Left lung (tissue), 10 donors: ENCODE data around the gene LY86. TPM values are rescaled to one million over a fixed set of nuclear protein-coding genes. Genes with fewer than 3 reads are reported as not detected.
"Not testable (repeated sequence)": the region's sequence is repeated elsewhere in the genome, so short reads cannot be mapped to it uniquely, and the experiment has no call there.

Experiments
- ATAC-seq: fragments of 200-7000 bp; cut with Tn5 transposase; one replicate; pipeline ENCODE4 v1.9.1; 2020; ENCODE audit warnings: moderate library complexity
- DNase-seq, 4 donors: peaks; one replicate each; pipeline ENCODE4 v3.0.0-alpha.2; 2013 to 2020
- H3K27ac ChIP-seq, 2 donors: fragments of 200-600 bp; sonication (generic) in 1 of 2; one replicate each; pipeline versions ENCODE4 v1.5.0 to v1.8.0; 2020 to 2021
- H3K27me3 ChIP-seq, 2 donors: fragments of 200-600 bp; sonication (generic) in 1 of 2; one replicate each; pipeline versions ENCODE4 v1.5.0 to v1.8.0; 2020 to 2021
- H3K36me3 ChIP-seq, 2 donors: fragments of 200-600 bp; sonication (generic) in 1 of 2; one replicate each; pipeline versions ENCODE4 v1.5.0 to v1.8.0; 2020 to 2021
- H3K4me1 ChIP-seq, 2 donors: fragments of 200-600 bp; one replicate each; pipeline ENCODE4 v1.8.0; 2021
- H3K4me3 ChIP-seq, 2 donors: fragments of 200-600 bp; sonication (generic) in 1 of 2; one replicate each; pipeline versions ENCODE4 v1.5.0 to v1.8.0; 2020 to 2021; ENCODE audit warnings: mild to moderate bottlenecking in 1 of 2
- H3K9me3 ChIP-seq, 2 donors: fragments of 200-600 bp; sonication (generic) in 1 of 2; one replicate each; pipeline versions ENCODE4 v1.5.0 to v1.8.0; 2020 to 2021
- intact Hi-C, 2 donors: fragments of 100-400 bp; cut with DNase I; formaldehyde crosslinking; loops; one replicate each; pipeline versions ENCODE4 v1.11.2 to v1.14.2; 2022
- polyA plus RNA-seq, 6 donors: library from polyadenylated mRNA; unstranded; fragments of 120-200 nt; gene quantifications; one replicate each; pipeline ENCODE4 v1.2.1, GENCODE V29; 2013; ENCODE audit not compliant: insufficient read length in 6 of 6
- total RNA-seq, 2 donors: library from RNA; stranded (reverse); fragmentation: NEBNext Ultra II Directional; extraction: Animal tissue kit (Norgen Biotek cat#: 25700); gene quantifications; one replicate each; pipeline ENCODE4 v1.2.1, GENCODE V29; 2021
- TF ChIP-seq, protein P1 (sequence below), 2 donors: fragments of 200-600 bp; sonication (generic) in 1 of 2; IDR thresholded peaks; one replicate each; pipeline versions ENCODE4 v1.5.0 to v1.8.0; 2021; ENCODE audit warnings: antibody characterized with exemption in 2 of 2
- donor health status: DM: no; HTN: yes; CAD: no.
- donor health status: DM: no; HTN: no; CAD: no.

The LY86 gene
- total and polyA plus RNA-seq, 8 donors = 1.4 to 11.1 (median 2.2) TPM

DNA sequence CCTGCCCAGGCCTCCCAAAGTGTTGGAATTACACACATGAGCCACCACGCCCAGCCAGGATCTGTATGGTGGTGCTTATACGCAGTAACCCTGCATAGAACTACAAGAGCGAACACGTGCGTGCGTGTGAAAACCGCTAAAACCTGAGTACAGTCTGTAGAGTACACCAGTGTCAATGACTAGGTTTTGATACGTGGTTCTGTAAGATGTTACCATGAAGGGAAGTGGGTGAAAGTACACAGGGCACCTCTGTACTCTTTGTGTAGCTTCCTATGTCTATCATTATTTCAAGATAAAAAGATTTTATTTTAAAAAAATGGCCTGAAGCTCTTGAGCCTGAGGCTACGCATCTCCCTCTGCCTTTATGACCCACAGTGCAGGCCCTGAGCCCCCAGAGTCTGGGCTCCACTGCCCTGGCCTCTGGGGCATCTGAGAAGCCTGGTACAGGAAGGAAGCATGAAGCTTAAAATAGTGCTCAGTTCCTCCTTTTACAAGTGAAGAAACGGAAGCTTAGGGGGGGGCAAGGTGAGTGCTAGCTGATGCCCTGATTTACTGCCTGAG is 21.6 kb downstream of the LY86 start:
- H3K27me3 ChIP-seq = peaks cover 0 to 4% of the 10 kb centered on the region in 2 donors
- no peak for ATAC-seq
- no peaks in the 10 kb centered on the region for H3K36me3 ChIP-seq
- DNase-seq = no peak
- no peak overlapping the region for H3K27ac ChIP-seq
- H3K4me3 ChIP-seq = no peak overlapping the region
- peaks cover 0 to 4% of the 10 kb centered on the region in 2 donors for H3K9me3 ChIP-seq
- H3K4me1 ChIP-seq = peaks cover 0 to 14% of the 10 kb centered on the region in 2 donors
- TF ChIP-seq, protein P1, sequence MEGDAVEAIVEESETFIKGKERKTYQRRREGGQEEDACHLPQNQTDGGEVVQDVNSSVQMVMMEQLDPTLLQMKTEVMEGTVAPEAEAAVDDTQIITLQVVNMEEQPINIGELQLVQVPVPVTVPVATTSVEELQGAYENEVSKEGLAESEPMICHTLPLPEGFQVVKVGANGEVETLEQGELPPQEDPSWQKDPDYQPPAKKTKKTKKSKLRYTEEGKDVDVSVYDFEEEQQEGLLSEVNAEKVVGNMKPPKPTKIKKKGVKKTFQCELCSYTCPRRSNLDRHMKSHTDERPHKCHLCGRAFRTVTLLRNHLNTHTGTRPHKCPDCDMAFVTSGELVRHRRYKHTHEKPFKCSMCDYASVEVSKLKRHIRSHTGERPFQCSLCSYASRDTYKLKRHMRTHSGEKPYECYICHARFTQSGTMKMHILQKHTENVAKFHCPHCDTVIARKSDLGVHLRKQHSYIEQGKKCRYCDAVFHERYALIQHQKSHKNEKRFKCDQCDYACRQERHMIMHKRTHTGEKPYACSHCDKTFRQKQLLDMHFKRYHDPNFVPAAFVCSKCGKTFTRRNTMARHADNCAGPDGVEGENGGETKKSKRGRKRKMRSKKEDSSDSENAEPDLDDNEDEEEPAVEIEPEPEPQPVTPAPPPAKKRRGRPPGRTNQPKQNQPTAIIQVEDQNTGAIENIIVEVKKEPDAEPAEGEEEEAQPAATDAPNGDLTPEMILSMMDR (IDR thresholded peaks at IDR 0.05) = no peak
- intact Hi-C loops = no loop called here

DNA sequence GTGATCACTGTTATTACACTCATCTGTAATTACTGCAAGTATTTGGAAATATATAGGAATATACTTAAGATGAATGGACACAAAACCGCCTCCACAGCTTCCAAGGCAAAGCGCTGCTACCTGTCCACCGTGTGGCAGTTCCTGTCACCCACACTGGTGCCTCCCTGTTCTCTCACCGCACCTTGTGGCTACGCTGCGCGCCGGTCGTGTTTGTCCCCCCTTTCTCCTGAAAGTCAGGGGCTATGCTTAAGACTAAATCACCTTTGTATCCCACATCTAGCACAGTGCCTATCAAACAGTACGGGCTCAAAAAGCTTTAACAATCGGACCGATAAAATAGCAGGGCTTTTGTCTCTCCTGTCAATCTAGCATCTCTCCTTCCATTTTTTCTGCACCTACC is 23.0 kb downstream of the LY86 start:
- no peak for DNase-seq
- no peaks in the 10 kb centered on the region for H3K36me3 ChIP-seq
- peaks cover 0 to 4% of the 10 kb centered on the region in 2 donors for H3K9me3 ChIP-seq
- ATAC-seq = no peak
- intact Hi-C loops = no loop called here
- no peak overlapping the region for H3K27ac ChIP-seq
- no peak overlapping the region for H3K4me3 ChIP-seq
- peaks cover 0 to 14% of the 10 kb centered on the region in 2 donors for H3K4me1 ChIP-seq
- TF ChIP-seq, protein P1 (IDR thresholded peaks at IDR 0.05) = no peak
- peaks cover 0 to 4% of the 10 kb centered on the region in 2 donors for H3K27me3 ChIP-seq

DNA sequence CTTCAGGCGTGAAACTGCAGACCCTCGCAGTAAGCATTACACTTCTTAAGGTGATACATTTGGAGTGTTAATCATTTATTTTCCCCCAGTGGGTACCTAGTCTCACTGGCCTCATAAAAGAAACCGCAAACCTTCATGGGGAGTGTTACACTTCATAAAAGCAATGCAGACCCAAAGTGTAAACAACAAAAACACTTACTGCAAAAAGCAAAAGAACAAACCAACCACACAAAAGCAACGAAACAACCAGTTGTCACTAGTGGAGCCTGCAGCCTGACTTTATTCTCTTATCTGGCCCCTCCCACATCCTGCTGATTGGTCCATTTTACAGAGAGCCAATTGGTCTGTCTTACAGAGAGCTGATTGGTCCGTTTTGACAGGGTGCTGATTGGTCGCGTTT is 23.8 kb downstream of the LY86 start:
- H3K4me3 ChIP-seq = no peak overlapping the region
- no peak for ATAC-seq
- intact Hi-C loops = no loop called here
- H3K4me1 ChIP-seq = peaks cover 0 to 14% of the 10 kb centered on the region in 2 donors
- peaks cover 0 to 4% of the 10 kb centered on the region in 2 donors for H3K9me3 ChIP-seq
- TF ChIP-seq, protein P1 (IDR thresholded peaks at IDR 0.05) = no peak
- H3K27ac ChIP-seq = no peak overlapping the region
- H3K27me3 ChIP-seq = peaks cover 0 to 4% of the 10 kb centered on the region in 2 donors
- no peaks in the 10 kb centered on the region for H3K36me3 ChIP-seq
- no peak for DNase-seq

DNA sequence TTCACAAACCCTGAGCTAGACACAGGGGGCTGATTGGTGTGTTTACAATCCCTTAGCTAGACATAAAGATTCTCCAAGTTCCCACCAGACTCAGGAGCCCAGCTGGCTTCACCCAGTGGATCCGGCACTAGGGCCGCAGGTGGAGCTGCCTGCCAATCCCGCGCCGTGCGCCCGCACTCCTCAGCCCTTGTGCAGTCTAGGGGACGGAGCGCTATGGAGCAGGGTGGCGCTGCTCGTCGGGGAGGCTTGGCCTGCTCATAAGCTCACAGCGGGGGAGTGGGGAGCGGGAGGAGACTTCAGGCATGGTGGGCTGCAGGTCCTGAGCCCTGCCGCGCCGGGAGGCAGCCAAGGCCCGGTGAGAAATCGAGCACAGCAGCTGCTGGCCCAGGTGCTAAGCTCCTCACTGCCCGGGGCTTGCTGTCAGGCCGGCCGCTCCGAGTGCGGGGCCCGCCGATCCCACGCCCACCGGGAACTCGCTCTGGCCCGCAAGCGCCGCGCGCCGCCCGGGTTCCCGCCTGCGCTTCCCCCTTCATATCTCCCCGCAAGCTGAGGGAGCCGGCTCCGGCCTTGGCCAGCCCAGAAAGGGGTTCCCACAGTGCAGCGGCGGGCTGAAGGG is 24.7 kb downstream of the LY86 start:
- DNase-seq, H3K4me3 ChIP-seq, intact Hi-C loops, H3K36me3 ChIP-seq, H3K27ac ChIP-seq, H3K27me3 ChIP-seq, ATAC-seq, H3K9me3 ChIP-seq: not testable (repeated sequence)
- H3K4me1 ChIP-seq = peaks cover 0 to 14% of the 10 kb centered on the region in 2 donors

DNA sequence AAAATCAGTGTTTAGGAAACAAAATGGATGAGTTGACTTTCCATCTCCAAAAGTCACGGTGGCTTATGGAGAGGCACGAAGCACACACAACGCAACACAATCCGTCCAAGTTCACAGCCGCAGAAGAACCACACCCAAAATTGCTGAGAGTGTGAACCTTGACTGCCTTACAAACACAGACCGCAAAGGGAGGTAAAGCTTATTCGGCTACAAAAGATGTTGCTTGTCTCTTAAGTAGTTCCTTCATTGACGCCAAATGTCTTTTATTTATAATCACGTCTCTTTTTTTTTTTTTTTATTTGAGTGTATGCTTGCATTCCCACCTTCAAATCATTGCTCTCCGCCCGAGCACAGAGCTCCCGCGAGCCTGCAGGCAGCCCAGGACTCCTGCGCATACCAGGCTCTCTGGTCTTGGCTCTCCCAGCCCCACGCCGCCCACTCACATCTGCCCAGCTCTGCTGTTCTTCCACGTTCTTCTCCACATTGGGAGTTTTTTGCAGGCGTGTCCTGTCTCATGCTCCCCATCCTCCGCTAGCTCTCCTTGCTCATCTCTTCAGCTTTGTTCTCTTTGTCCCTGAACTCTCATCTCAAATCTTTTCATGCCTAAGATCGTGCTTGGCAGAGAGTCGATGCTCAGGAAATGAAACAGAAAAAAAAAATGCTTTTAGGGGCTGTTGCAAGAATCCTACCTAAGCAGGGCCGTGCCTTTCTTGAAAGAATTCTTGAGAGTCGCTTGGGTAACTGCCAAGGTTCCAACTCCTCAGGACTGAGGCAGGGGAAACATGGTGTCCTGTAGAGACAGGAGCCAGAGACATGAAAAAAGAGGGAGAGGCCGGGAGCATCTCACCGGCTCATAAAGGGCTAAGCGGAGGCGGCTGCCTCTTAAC is 25.8 kb downstream of the LY86 start:
- H3K36me3 ChIP-seq = no peaks in the 10 kb centered on the region
- intact Hi-C loops = no loop called here
- ATAC-seq (peak; percentile 69), DNase-seq (no peak)
- H3K27ac ChIP-seq = no peak overlapping the region
- H3K27me3 ChIP-seq = peaks cover 0 to 4% of the 10 kb centered on the region in 2 donors
- TF ChIP-seq, protein P1 (IDR thresholded peaks at IDR 0.05) = no peak
- peaks cover 0 to 14% of the 10 kb centered on the region in 2 donors for H3K4me1 ChIP-seq
- H3K9me3 ChIP-seq = peaks cover 0 to 4% of the 10 kb centered on the region in 2 donors
- H3K4me3 ChIP-seq = no peak overlapping the region
